Activated naive CD8-positive, alpha-beta T cell (primary cell): Measurements from ENCODE around the gene ATP5MK.
A peak's percentile ranks its signal among the peaks of the same experiment; 100 is the strongest.

Experiments
- H3K27ac Mint-ChIP-seq: one replicate; pipeline ENCODE4 v1.8.0; 2021; ENCODE audit warnings: mixed read lengths
- H3K27me3 Mint-ChIP-seq: one replicate; pipeline ENCODE4 v1.8.0; 2021; ENCODE audit warnings: mixed read lengths
- H3K36me3 Mint-ChIP-seq: one replicate; pipeline ENCODE4 v1.8.0; 2021; ENCODE audit warnings: mixed read lengths
- H3K4me1 Mint-ChIP-seq: one replicate; pipeline ENCODE4 v1.8.0; 2021; ENCODE audit warnings: low read depth, mixed read lengths
- H3K4me3 Mint-ChIP-seq: one replicate; pipeline ENCODE4 v1.8.0; 2021; ENCODE audit warnings: mild to moderate bottlenecking, mixed read lengths
- H3K9me3 Mint-ChIP-seq: one replicate; pipeline ENCODE4 v1.8.0; 2021; ENCODE audit warnings: low read depth, mixed read lengths

The ATP5MK gene

GRCh38 chr10:103396067-103396788 is at the start of gene ATP5MK, which contains the start of gene PDCD11:
ATP5MK (minus strand) TSS chr10:103396475; CDS start chr10:103392457, 4,018 bp downstream.
PDCD11 (plus strand) TSS chr10:103396626; CDS start chr10:103398427, 1,801 bp downstream.
- H3K4me3 Mint-ChIP-seq, result peak within 1 kb of the TSS; percentile 99
- peaks cover 56% of the 10 kb centered on the region for H3K4me1 Mint-ChIP-seq
- peak within 1 kb of the TSS; percentile 95 for H3K27ac Mint-ChIP-seq
- peaks cover 11% of the 10 kb centered on the region for H3K36me3 Mint-ChIP-seq
- H3K9me3 Mint-ChIP-seq, result no peaks in the 10 kb centered on the region
- no peaks in the 10 kb centered on the region for H3K27me3 Mint-ChIP-seq

- Mint-ChIP-seq H3K4me1 (peaks cover 21% of the 10 kb centered on the region), H3K9me3 (no peaks in the 10 kb centered on the region), H3K27ac (peak overlapping the region; percentile 70), H3K27me3 (no peaks in the 10 kb centered on the region), H3K36me3 (no peaks in the 10 kb centered on the region), H3K4me3 (no peak overlapping the region)
Measured at GRCh38 chr10:103445366-103445765, 49.1 kb upstream of the ATP5MK start.

GRCh38 chr10:103444478-103444877 is 48.2 kb upstream of the ATP5MK start:
- no peaks in the 10 kb centered on the region for H3K36me3 Mint-ChIP-seq
- H3K27ac Mint-ChIP-seq, result no peak overlapping the region
- H3K27me3 Mint-ChIP-seq, result no peaks in the 10 kb centered on the region
- H3K9me3 Mint-ChIP-seq, result no peaks in the 10 kb centered on the region
- H3K4me1 Mint-ChIP-seq, result peaks cover 14% of the 10 kb centered on the region
- H3K4me3 Mint-ChIP-seq, result no peak overlapping the region

GRCh38 chr10:103443475-103444185 is 47.4 kb upstream of the ATP5MK start:
- Mint-ChIP-seq H3K4me1 (peaks cover 7% of the 10 kb centered on the region), H3K27me3 (no peaks in the 10 kb centered on the region), H3K9me3 (no peaks in the 10 kb centered on the region), H3K36me3 (no peaks in the 10 kb centered on the region), H3K4me3 (no peak overlapping the region), H3K27ac (no peak overlapping the region)

GRCh38 chr10:103442031-103442461 is 45.8 kb upstream of the ATP5MK start:
- H3K27ac Mint-ChIP-seq, result no peak overlapping the region
- H3K4me1 Mint-ChIP-seq, result no peaks in the 10 kb centered on the region
- no peaks in the 10 kb centered on the region for H3K27me3 Mint-ChIP-seq
- no peaks in the 10 kb centered on the region for H3K9me3 Mint-ChIP-seq
- H3K36me3 Mint-ChIP-seq, result peaks cover 2% of the 10 kb centered on the region
- H3K4me3 Mint-ChIP-seq, result no peak overlapping the region

- Mint-ChIP-seq H3K4me3 (no peak overlapping the region), H3K9me3 (no peaks in the 10 kb centered on the region), H3K4me1 (no peaks in the 10 kb centered on the region), H3K27me3 (no peaks in the 10 kb centered on the region), H3K36me3 (peaks cover 2% of the 10 kb centered on the region), H3K27ac (no peak overlapping the region)
Measured at GRCh38 chr10:103441611-103442010, 45.3 kb upstream of the ATP5MK start.

- no peak overlapping the region for H3K4me3 Mint-ChIP-seq
- no peaks in the 10 kb centered on the region for H3K4me1 Mint-ChIP-seq
- no peak overlapping the region for H3K27ac Mint-ChIP-seq
- no peaks in the 10 kb centered on the region for H3K27me3 Mint-ChIP-seq
- H3K36me3 Mint-ChIP-seq, result peaks cover 2% of the 10 kb centered on the region
- H3K9me3 Mint-ChIP-seq, result no peaks in the 10 kb centered on the region
Measured at GRCh38 chr10:103441206-103441605, 44.9 kb upstream of the ATP5MK start.

GRCh38 chr10:103440416-103440815 is 44.1 kb upstream of the ATP5MK start:
- Mint-ChIP-seq H3K27ac (peak overlapping the region; percentile 64), H3K4me3 (no peak overlapping the region), H3K9me3 (no peaks in the 10 kb centered on the region), H3K36me3 (peaks cover 2% of the 10 kb centered on the region), H3K27me3 (no peaks in the 10 kb centered on the region), H3K4me1 (no peaks in the 10 kb centered on the region)

GRCh38 chr10:103439776-103440175 is 43.5 kb upstream of the ATP5MK start:
- Mint-ChIP-seq H3K36me3 (peaks cover 2% of the 10 kb centered on the region), H3K9me3 (no peaks in the 10 kb centered on the region), H3K27ac (no peak overlapping the region), H3K4me1 (no peaks in the 10 kb centered on the region), H3K27me3 (no peaks in the 10 kb centered on the region), H3K4me3 (no peak overlapping the region)

- Mint-ChIP-seq H3K27ac (no peak overlapping the region), H3K36me3 (peaks cover 15% of the 10 kb centered on the region), H3K4me1 (peaks cover 22% of the 10 kb centered on the region), H3K9me3 (no peaks in the 10 kb centered on the region), H3K4me3 (no peak overlapping the region), H3K27me3 (no peaks in the 10 kb centered on the region)
Measured at GRCh38 chr10:103433858-103434257, 37.6 kb upstream of the ATP5MK start.

- Mint-ChIP-seq H3K27me3 (no peaks in the 10 kb centered on the region), H3K27ac (no peak overlapping the region), H3K36me3 (peaks cover 24% of the 10 kb centered on the region), H3K9me3 (no peaks in the 10 kb centered on the region), H3K4me3 (no peak overlapping the region), H3K4me1 (peaks cover 41% of the 10 kb centered on the region)
Measured at GRCh38 chr10:103431902-103432301, 35.6 kb upstream of the ATP5MK start.

- H3K9me3 Mint-ChIP-seq, result no peaks in the 10 kb centered on the region
- peak overlapping the region; percentile 70 for H3K27ac Mint-ChIP-seq
- no peaks in the 10 kb centered on the region for H3K27me3 Mint-ChIP-seq
- H3K4me1 Mint-ChIP-seq, result peaks cover 41% of the 10 kb centered on the region
- peaks cover 27% of the 10 kb centered on the region for H3K36me3 Mint-ChIP-seq
- no peak overlapping the region for H3K4me3 Mint-ChIP-seq
Measured at GRCh38 chr10:103429647-103430046, 33.4 kb upstream of the ATP5MK start.

- peak overlapping the region; percentile 58 for H3K4me3 Mint-ChIP-seq
- peaks cover 41% of the 10 kb centered on the region for H3K4me1 Mint-ChIP-seq
- H3K27ac Mint-ChIP-seq, result peak overlapping the region; percentile 68
- peaks cover 30% of the 10 kb centered on the region for H3K36me3 Mint-ChIP-seq
- H3K27me3 Mint-ChIP-seq, result no peaks in the 10 kb centered on the region
- no peaks in the 10 kb centered on the region for H3K9me3 Mint-ChIP-seq
Measured at GRCh38 chr10:103428989-103429643, 32.8 kb upstream of the ATP5MK start.

- H3K27ac Mint-ChIP-seq, result no peak overlapping the region
- H3K9me3 Mint-ChIP-seq, result no peaks in the 10 kb centered on the region
- no peak overlapping the region for H3K4me3 Mint-ChIP-seq
- H3K27me3 Mint-ChIP-seq, result no peaks in the 10 kb centered on the region
- H3K36me3 Mint-ChIP-seq, result peaks cover 30% of the 10 kb centered on the region
- peaks cover 40% of the 10 kb centered on the region for H3K4me1 Mint-ChIP-seq
Measured at GRCh38 chr10:103427866-103428265, 31.6 kb upstream of the ATP5MK start.

GRCh38 chr10:103423748-103424147 is 27.5 kb upstream of the ATP5MK start:
- Mint-ChIP-seq H3K36me3 (peaks cover 26% of the 10 kb centered on the region), H3K27me3 (no peaks in the 10 kb centered on the region), H3K4me3 (no peak overlapping the region), H3K27ac (no peak overlapping the region), H3K4me1 (peaks cover 17% of the 10 kb centered on the region), H3K9me3 (no peaks in the 10 kb centered on the region)
